Measurements from ENCODE around the gene HHIPL1. TPM values are rescaled to one million over a fixed set of nuclear protein-coding genes. Genes with fewer than 3 reads are reported as not detected.

Gene HHIPL1
- polyA plus RNA-seq, 2 of the 4 experiments (the other 2 are of a cell fraction), result 0.19 to 0.23 TPM

GRCh38 chr14:99596772-99597171 lies 48.2 kb upstream of the HHIPL1 start (continued):
- TF ChIP-seq CBX2 (IDR thresholded peaks at IDR 0.05; ENCODE audit: borderline replicate concordance, low read depth) (no peak), HOXB5 (CRISPR knock-in tag; IDR thresholded peaks at IDR 0.05) (no peak), ZC3H11A (IDR thresholded peaks at IDR 0.05) (no peak), CHD4 (IDR thresholded peaks at IDR 0.05; ENCODE audit: borderline replicate concordance) (no peak), EHMT2 (IDR thresholded peaks at IDR 0.05; ENCODE audit: low read depth) (no peak), USF2 (IDR thresholded peaks at IDR 0.05) (no peak), HMGXB4 (CRISPR knock-in tag; IDR thresholded peaks at IDR 0.05; ENCODE audit: borderline replicate concordance) (no peak), NR3C1 (IDR thresholded peaks at IDR 0.05) (no peak), POLR2AphosphoS2 (conservative IDR thresholded peaks at IDR 0.05; ENCODE audit: low read length) (no peak)

GRCh38 chr14:99597911-99598600 lies 46.9 kb upstream of the HHIPL1 start:
- TF ChIP-seq CHD2 (IDR thresholded peaks at IDR 0.05; ENCODE audit: low read length, partially characterized antibody) (no peak), EP300 (IDR thresholded peaks at IDR 0.05) (no peak), NFE2L2 (conservative IDR thresholded peaks at IDR 0.05; ENCODE audit: low read length) (no peak), POLR2AphosphoS2 (conservative IDR thresholded peaks at IDR 0.05; ENCODE audit: low read length) (no peak), TFCP2L1 (CRISPR knock-in tag; IDR thresholded peaks at IDR 0.05) (no peak), JUNB (IDR thresholded peaks at IDR 0.05) (no peak), HMGXB4 (CRISPR knock-in tag; IDR thresholded peaks at IDR 0.05; ENCODE audit: borderline replicate concordance) (no peak), HOXB13 (CRISPR knock-in tag; IDR thresholded peaks at IDR 0.05; ENCODE audit: low read depth) (no peak)
- FAIRE-seq, result no peak
- no peaks in the 10 kb centered on the region for H3K9me3 ChIP-seq
- 93% methylated on average over 20 of the region's 20 CpGs for WGBS (ENCODE audit: missing lambda C conversion rate)
- H3K4me3 ChIP-seq, result no peak overlapping the region
- DNase-seq (ENCODE audit: low read depth in 1 of 2, low spot score in 1 of 2), result no peak
- H3K27ac ChIP-seq, result peak overlapping the region in 1 of 2 experiments; percentile 41; a peak in 2 of 6 replicates
- ChIA-PET CTCF (interaction anchor here (0.8 to 1.8 kb wide), 4 partner anchors 11 to 82 kb away, joined by 3 to 8 read pairs (median 4); no protein-coding TSS in a partner anchor), POLR2A (no interaction called here)
- no peak for ATAC-seq
- H3K4me1 ChIP-seq, result peaks cover 79% of the 10 kb centered on the region
- no peak overlapping the region for H3K4me2 ChIP-seq

GRCh38 chr14:99598774-99599173 lies 46.2 kb upstream of the HHIPL1 start:
- ChIA-PET CTCF (interaction anchor here (1.7 to 1.8 kb wide), 2 partner anchors 24 to 30 kb away, joined by 8 to 9 read pairs; no protein-coding TSS in a partner anchor), POLR2A (no interaction called here)
- H3K4me2 ChIP-seq, result no peak overlapping the region
- no peak for FAIRE-seq
- H3K4me1 ChIP-seq, result peaks cover 79% of the 10 kb centered on the region
- H3K27ac ChIP-seq, result peak overlapping the region in 1 of 2 experiments; percentile 41; a peak in 2 of 6 replicates
- no peaks in the 10 kb centered on the region for H3K9me3 ChIP-seq
- ATAC-seq, result no peak
- WGBS (ENCODE audit: missing lambda C conversion rate), result 78% methylated on average over 3 of the region's 3 CpGs
- no peak for DNase-seq (ENCODE audit: low read depth in 1 of 2, low spot score in 1 of 2)
- TF ChIP-seq GATA3 (IDR thresholded peaks at IDR 0.05; ENCODE audit: borderline replicate concordance) (no peak), HEYL (CRISPR knock-in tag; IDR thresholded peaks at IDR 0.05) (no peak), ZFP36 (IDR thresholded peaks at IDR 0.05; ENCODE audit: borderline replicate concordance, partially characterized antibody) (no peak), EHF (CRISPR knock-in tag; IDR thresholded peaks at IDR 0.05) (no peak), NPAS2 (CRISPR knock-in tag; IDR thresholded peaks at IDR 0.05; ENCODE audit: borderline replicate concordance) (no peak), MAZ (IDR thresholded peaks at IDR 0.05; ENCODE audit: borderline replicate concordance, low read depth, low read length) (no peak), CBX2 (IDR thresholded peaks at IDR 0.05; ENCODE audit: borderline replicate concordance, low read depth) (no peak), MAFK (IDR thresholded peaks at IDR 0.05; ENCODE audit: partially characterized antibody) (no peak), EP300 (IDR thresholded peaks at IDR 0.05) (no peak), ZC3H11A (IDR thresholded peaks at IDR 0.05) (no peak), EHMT2 (IDR thresholded peaks at IDR 0.05; ENCODE audit: low read depth) (no peak), NR3C1 (IDR thresholded peaks at IDR 0.05) (no peak), NFE2L2 (conservative IDR thresholded peaks at IDR 0.05; ENCODE audit: low read length) (no peak), ZNF302 (CRISPR knock-in tag; IDR thresholded peaks at IDR 0.05) (no peak), FOSL2 (IDR thresholded peaks at IDR 0.05) (no peak), FOSL2 (CRISPR knock-in tag; IDR thresholded peaks at IDR 0.05) (no peak), SREBF2 (IDR thresholded peaks at IDR 0.05) (no peak), KDM1A (IDR thresholded peaks at IDR 0.05; ENCODE audit: low read depth) (no peak), MYC (IDR thresholded peaks at IDR 0.05; ENCODE audit: borderline replicate concordance, low read length) (no peak), CHD4 (IDR thresholded peaks at IDR 0.05; ENCODE audit: borderline replicate concordance) (no peak), KDM5A (IDR thresholded peaks at IDR 0.05) (no peak)
- H3K4me3 ChIP-seq, result no peak overlapping the region
